ENCODE measurements around the gene PRKN.

- TF ChIP-seq CTCF (IDR thresholded peaks at IDR 0.05; ENCODE audit: poor library complexity) (no peak), EZH2 (IDR thresholded peaks at IDR 0.05; ENCODE audit: borderline replicate concordance) (no peak)
Observed at GRCh38 chr6:161732594-161732993, 995.0 kb downstream of the PRKN start.
